GM19351 (cell line): ENCODE data around the gene AJM1.
"Not testable (repeated sequence)": the region's sequence is repeated elsewhere in the genome, so short reads cannot be mapped to it uniquely, and the experiment has no call there.

Experiments used
- ATAC-seq: cut with Tn5 transposase; IDR thresholded peaks from one replicate; pipeline ENCODE4 v1.9.1; 2021; ENCODE audit warnings: mild to moderate bottlenecking, moderate library complexity; ENCODE audit not compliant: unreplicated experiment

AJM1 gene

GRCh38 chr9:136843159-136843800 is 1.0 kb downstream of the AJM1 start:
- ATAC-seq, result not testable (repeated sequence)

GRCh38 chr9:136843801-136844740 is 1.8 kb downstream of the AJM1 start:
- not testable (repeated sequence) for ATAC-seq

GRCh38 chr9:136844761-136845464 is 2.6 kb downstream of the AJM1 start:
- ATAC-seq, result no peak

GRCh38 chr9:136845465-136846260 is 3.4 kb downstream of the AJM1 start:
- no peak for ATAC-seq

GRCh38 chr9:136846376-136847087 is 4.3 kb downstream of the AJM1 start:
- no peak for ATAC-seq

- no peak for ATAC-seq
Measured at GRCh38 chr9:136847088-136847825, 5.0 kb downstream of the AJM1 start.

- no peak for ATAC-seq
Measured at GRCh38 chr9:136847826-136848392, 5.6 kb downstream of the AJM1 start.

GRCh38 chr9:136848393-136849037 is 6.2 kb downstream of the AJM1 start:
- ATAC-seq, result peak; percentile 6

- peak; percentile 81 for ATAC-seq
Measured at GRCh38 chr9:136849038-136849959, 7.0 kb downstream of the AJM1 start, which contains the start of gene PHPT1. TSS of gene PHPT1 (plus strand) at chr9:136849409. CDS start at chr9:136849431, 22 bp downstream.

GRCh38 chr9:136849960-136850865 is 7.9 kb downstream of the AJM1 start:
- no peak for ATAC-seq

- ATAC-seq, result no peak
Measured at GRCh38 chr9:136850866-136851775, 8.8 kb downstream of the AJM1 start.

- ATAC-seq, result no peak
Measured at GRCh38 chr9:136851941-136852663, 9.8 kb downstream of the AJM1 start, which contains the start of gene MAMDC4. TSS of gene MAMDC4 (plus strand) at chr9:136852346. CDS start at chr9:136852417, 71 bp downstream.

- ATAC-seq, result no peak
Measured at GRCh38 chr9:136852664-136853595, 10.7 kb downstream of the AJM1 start.
